Stimulated activated CD8-positive, alpha-beta memory T cell treated with anti-CD3 and anti-CD28 coated beads, Interleukin-2, amount 100 ng/mL, for 48 hours (primary cell): ENCODE results near the gene TGM4.

ENCODE experiments used
- DNase-seq, 2 donors: peaks; one replicate each; pipeline ENCODE4 v3.0.0-alpha.2; 2020; ENCODE audit warnings: low read depth in 2 of 2

Gene TGM4

DNA sequence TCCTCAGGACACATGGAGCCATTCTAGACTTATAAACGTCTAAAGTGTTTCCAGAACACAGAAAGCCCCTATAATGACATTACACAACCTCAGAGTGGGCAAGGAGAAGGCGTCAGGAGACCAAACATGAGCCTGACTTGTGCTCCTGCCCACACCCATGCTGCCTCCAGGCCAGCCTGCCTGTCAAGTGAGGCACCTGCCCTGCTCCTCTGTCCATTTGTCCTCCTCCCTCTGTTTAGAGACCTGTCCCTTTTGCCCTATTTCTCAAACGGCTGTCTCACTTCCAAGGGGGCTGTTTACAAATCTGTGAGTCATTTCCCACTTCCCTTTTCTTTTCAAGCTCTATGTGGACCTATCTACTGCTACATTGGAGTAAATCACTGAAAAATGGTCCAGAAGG is 80.6 kb downstream of the TGM4 start:
- no peak for DNase-seq

DNA sequence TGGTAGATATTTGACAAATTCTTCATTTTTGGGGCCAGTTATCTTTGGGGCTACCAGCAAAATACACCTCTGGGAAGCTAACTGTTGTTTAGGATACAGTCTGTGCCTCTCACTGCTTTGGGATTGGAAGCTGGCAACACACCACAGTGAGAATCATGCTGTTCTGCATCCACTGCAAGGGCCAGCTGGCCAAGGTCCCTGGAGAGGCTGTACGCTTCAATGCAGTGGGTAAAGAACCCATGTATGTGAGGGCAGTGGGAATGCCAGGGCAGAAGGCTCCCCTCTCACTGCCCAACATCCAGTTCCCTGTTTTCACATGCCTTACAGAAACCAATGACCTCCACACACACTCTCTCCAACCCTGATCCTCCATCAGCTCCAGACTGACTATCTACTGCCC is 81.5 kb downstream of the TGM4 start:
- DNase-seq = no peak

DNA sequence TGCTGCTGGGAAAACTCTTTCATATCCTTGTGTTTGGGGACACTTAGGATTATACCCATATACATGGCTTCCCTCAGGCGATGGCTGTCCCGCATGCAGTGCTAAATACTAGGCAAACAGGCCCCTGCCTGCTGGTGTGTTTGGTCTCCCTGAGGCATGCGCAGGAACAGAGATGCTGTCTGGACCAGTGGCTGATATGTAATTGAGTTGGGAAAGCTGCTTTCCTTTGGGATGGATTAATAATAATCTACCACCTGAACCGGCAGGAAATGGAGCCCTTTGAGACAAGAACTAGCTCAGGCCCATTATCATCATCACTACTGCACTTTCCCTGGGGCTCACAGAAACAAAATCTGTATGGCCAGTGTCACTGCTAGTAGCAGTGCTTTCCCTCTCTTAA is 83.6 kb downstream of the TGM4 start:
- no peak for DNase-seq

- DNase-seq = no peak
These were observed 84.0 kb downstream of the TGM4 start for GRCh38 chr3:44958386-44958785.

DNA sequence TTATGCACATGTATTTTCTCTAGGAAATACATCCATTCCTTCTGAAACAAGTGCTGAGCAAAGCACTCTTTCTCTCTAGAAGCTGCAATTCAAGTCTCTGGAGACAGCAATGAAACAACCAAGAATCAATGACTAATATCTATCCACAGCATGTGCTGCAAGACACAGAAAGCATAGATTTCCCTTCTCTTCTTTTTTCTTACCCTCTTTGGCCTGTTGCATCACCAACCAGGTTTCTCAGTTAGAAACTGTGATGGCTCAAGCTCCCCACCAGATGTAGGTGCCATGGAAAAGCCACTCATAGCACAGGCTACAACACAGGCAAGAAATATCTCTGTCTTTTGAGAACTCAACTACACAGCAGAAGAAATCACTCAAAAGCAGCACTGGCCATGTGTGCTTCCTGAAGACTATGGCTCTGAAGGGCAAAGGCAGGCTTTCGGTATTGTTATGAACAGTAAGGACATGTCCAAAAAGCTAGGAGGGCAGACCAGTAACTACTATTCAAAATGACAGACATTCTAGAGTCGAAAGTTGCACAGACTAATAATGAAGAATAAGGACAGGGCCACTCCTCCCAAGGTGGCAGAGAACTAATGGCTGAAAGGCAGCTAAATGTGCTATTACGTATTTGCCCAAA is 86.1 kb downstream of the TGM4 start:
- no peak for DNase-seq

DNA sequence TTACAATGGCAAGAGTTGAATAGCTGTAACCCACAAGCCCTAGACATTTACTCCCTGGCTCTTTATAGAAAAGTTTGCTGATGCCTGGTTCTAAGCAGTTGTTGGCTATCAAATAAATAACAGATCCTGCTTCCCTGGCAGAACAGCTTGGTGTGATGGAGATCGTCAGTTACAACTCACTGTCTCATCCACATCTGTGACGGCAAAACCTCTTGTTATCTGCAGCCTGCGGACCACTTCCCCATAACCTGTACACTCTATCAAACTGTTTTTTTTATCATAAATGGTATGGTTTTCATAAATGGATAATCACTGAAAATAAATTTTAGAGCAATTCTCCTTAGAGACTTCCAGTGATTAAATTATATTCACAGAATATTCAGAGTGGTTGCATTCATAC is 87.5 kb downstream of the TGM4 start:
- no peak for DNase-seq

GRCh38 chr3:44962621-44963393 is 88.4 kb downstream of the TGM4 start:
- no peak for DNase-seq

GRCh38 chr3:44963571-44964325 is 89.3 kb downstream of the TGM4 start:
- DNase-seq = no peak
